Naive thymus-derived CD8-positive, alpha-beta T cell (primary cell): Measurements from ENCODE around the gene MRPL4. TPM values are rescaled to one million over a fixed set of nuclear protein-coding genes. Genes with fewer than 3 reads are reported as not detected.

ENCODE experiments used
- microRNA-seq: library from miRNA; unstranded; fragments of <30 nt; microRNA quantifications from one replicate; pipeline ENCODE4 v1.2.0, GENCODE V29; 2022; ENCODE audit warnings: borderline microRNAs expressed
- polyA plus RNA-seq, 3 donors: library from polyadenylated mRNA; unstranded; fragments of 300-500 nt; fragmentation: Illumina TruSeq; gene quantifications; one replicate each; pipeline ENCODE4 v1.2.3, GENCODE V29; 2021
- total RNA-seq, 8 experiments: library from RNA in 2 of 8; stranded (reverse) in 2 of 8; gene quantifications; one replicate each; pipeline ENCODE4 v1.2.3 and lab custom pipeline; 2021 to 2026

The MRPL4 gene
- total and polyA plus RNA-seq, 5 experiments from 2014 or later = 25.3 to 50.8 (median 47.9) TPM

Small RNA genes lying within 50 kb of the gene (microRNA-seq; reads per million reads assigned to microRNA genes)
- not detected for gene MIR4322

Other genes with a start within 250 kb of the MRPL4 start
- not detected for gene COL5A3, start 241.7 kb upstream of the MRPL4 start, total RNA-seq
- gene COL5A3, start 241.7 kb upstream of the MRPL4 start, polyA plus RNA-seq = not detected
- not detected for gene RDH8, start 238.7 kb upstream of the MRPL4 start, total RNA-seq
- not detected for gene RDH8, start 238.7 kb upstream of the MRPL4 start, polyA plus RNA-seq
- gene SHFL, start 165.9 kb upstream of the MRPL4 start, total RNA-seq = 100 to 1,000 TPM; 109 to 113 TPM
- 10 to 100 TPM; 32.0 to 51.3 (median 34.6) TPM for gene SHFL, start 165.9 kb upstream of the MRPL4 start, polyA plus RNA-seq
- gene ANGPTL6, start 149.5 kb upstream of the MRPL4 start, total RNA-seq = 1 to 10 TPM; 1.3 to 1.8 TPM
- under 1 TPM; 0.54 to 0.82 (median 0.65) TPM for gene ANGPTL6, start 149.5 kb upstream of the MRPL4 start, polyA plus RNA-seq
- 100 to 1,000 TPM; 109 to 122 TPM for gene PPAN, start 145.9 kb upstream of the MRPL4 start, total RNA-seq
- gene PPAN, start 145.9 kb upstream of the MRPL4 start, polyA plus RNA-seq = 10 to 100 TPM; 15.7 to 42.7 (median 25.8) TPM
- 10 to 100 TPM; 61.4 to 68.0 TPM for gene P2RY11, start 140.5 kb upstream of the MRPL4 start, total RNA-seq
- 1 to 10 TPM; 2.2 to 4.2 (median 2.9) TPM for gene P2RY11, start 140.5 kb upstream of the MRPL4 start, polyA plus RNA-seq
- 100 to 1,000 TPM; 363 to 378 TPM for gene EIF3G, start 132.3 kb upstream of the MRPL4 start, total RNA-seq
- 100 to 1,000 TPM; 226 to 282 (median 269) TPM for gene EIF3G, start 132.3 kb upstream of the MRPL4 start, polyA plus RNA-seq
- gene DNMT1, start 57.3 kb upstream of the MRPL4 start, total RNA-seq = 100 to 1,000 TPM; 228 to 231 TPM
- gene DNMT1, start 57.3 kb upstream of the MRPL4 start, polyA plus RNA-seq = 100 to 1,000 TPM in 2 of 3 donors, 10 to 100 TPM in 1; 93.7 to 146 (median 142) TPM
- gene S1PR2, start 20.9 kb upstream of the MRPL4 start, total RNA-seq = 1 to 10 TPM; 3.0 TPM
- gene S1PR2, start 20.9 kb upstream of the MRPL4 start, polyA plus RNA-seq = under 1 TPM; 0.18 to 0.60 (median 0.48) TPM
- 1 to 10 TPM; 1.9 to 2.0 TPM for gene ICAM1, start 18.9 kb downstream of the MRPL4 start, total RNA-seq
- 1 to 10 TPM; 1.2 to 3.9 (median 2.8) TPM for gene ICAM1, start 18.9 kb downstream of the MRPL4 start, polyA plus RNA-seq
- gene ICAM4, start 34.7 kb downstream of the MRPL4 start, total RNA-seq = under 1 TPM in 1 of 2 experiments, not detected in 1; 0.57 TPM
- under 1 TPM in 2 of 3 donors, not detected in 1; 0.22 to 0.42 TPM for gene ICAM4, start 34.7 kb downstream of the MRPL4 start, polyA plus RNA-seq
- not detected for gene ICAM5, start 37.7 kb downstream of the MRPL4 start, total RNA-seq
- gene ICAM5, start 37.7 kb downstream of the MRPL4 start, polyA plus RNA-seq = not detected
- 10 to 100 TPM; 10.0 to 12.2 TPM for gene ZGLP1, start 57.6 kb downstream of the MRPL4 start, total RNA-seq
- gene ZGLP1, start 57.6 kb downstream of the MRPL4 start, polyA plus RNA-seq = under 1 TPM in 1 of 3 donors, not detected in 2; 0.27 TPM
- 10 to 100 TPM; 11.9 to 14.9 TPM for gene FDX2, start 63.8 kb downstream of the MRPL4 start, total RNA-seq
- 10 to 100 TPM; 14.3 to 26.7 (median 18.4) TPM for gene FDX2, start 63.8 kb downstream of the MRPL4 start, polyA plus RNA-seq
- gene RAVER1, start 81.3 kb downstream of the MRPL4 start, total RNA-seq = 10 to 100 TPM; 52.1 to 55.8 TPM
- 10 to 100 TPM; 11.2 to 23.6 (median 17.5) TPM for gene RAVER1, start 81.3 kb downstream of the MRPL4 start, polyA plus RNA-seq
- gene ICAM3, start 87.4 kb downstream of the MRPL4 start, total RNA-seq = 100 to 1,000 TPM; 122 to 127 TPM
- gene ICAM3, start 87.4 kb downstream of the MRPL4 start, polyA plus RNA-seq = 100 to 1,000 TPM; 214 to 229 (median 221) TPM
- 100 to 1,000 TPM; 313 to 319 TPM for gene TYK2, start 128.4 kb downstream of the MRPL4 start, total RNA-seq
- gene TYK2, start 128.4 kb downstream of the MRPL4 start, polyA plus RNA-seq = 10 to 100 TPM; 33.4 to 50.3 (median 43.9) TPM
- gene CDC37, start 151.3 kb downstream of the MRPL4 start, total RNA-seq = 100 to 1,000 TPM; 155 to 158 TPM
- 10 to 100 TPM; 63.2 to 81.1 (median 65.6) TPM for gene CDC37, start 151.3 kb downstream of the MRPL4 start, polyA plus RNA-seq
- gene PDE4A, start 168.3 kb downstream of the MRPL4 start, total RNA-seq = under 1 TPM; 0.88 to 0.99 TPM
- 1 to 10 TPM in 2 of 3 donors, under 1 TPM in 1; 0.33 to 2.5 (median 1.9) TPM for gene PDE4A, start 168.3 kb downstream of the MRPL4 start, polyA plus RNA-seq